A549 (cell line): ENCODE results near the gene SF3B5. TPM values are rescaled to one million over a fixed set of nuclear protein-coding genes. Genes with fewer than 3 reads are reported as not detected.

Source experiments
- ATAC-seq, 2 experiments: fragments of 200-7000 bp in 1 of 2; fragments of >200 bp in 1 of 2; cut with Nextera tagmentation in 1 of 2; cut with Tn5 transposase in 1 of 2; 3 replicates each; pipeline versions ENCODE4 v1.8.0 to v1.9.1; 2018 to 2020; ENCODE audit warnings: mild to moderate bottlenecking in 1 of 2, moderate library complexity in 1 of 2
- CTCF ChIA-PET: fragments of 300-600 bp; sonication (Branson Sonifier 250); formaldehyde crosslinking; extraction: SDS; loops from one replicate; lab custom pipeline; 2021; ENCODE audit warnings: antibody characterized with exemption, inconsistent platforms; lab: Yijun Ruan, JAX
- POLR2A ChIA-PET: fragments of 350-600 bp; formaldehyde crosslinking; extraction: SDS; loops from one replicate; lab custom pipeline; 2021; ENCODE audit warnings: antibody characterized with exemption, inconsistent platforms; lab: Yijun Ruan, JAX
- DNase-seq, 2 experiments: peaks; one replicate each; pipeline versions ENCODE4 v3.0.0 to v3.0.0-alpha.2; 2011 to 2016; ENCODE audit warnings: low read depth in 1 of 2, low spot score in 1 of 2
- FAIRE-seq: peaks from 2 replicates; lab custom pipeline; 2011; peaks lifted over from hg19 to GRCh38; lab: Jason Lieb, UNC
- H3K27ac ChIP-seq, 2 experiments: fragments of >200 bp; sonication (Bioruptor Twin); formaldehyde crosslinking; 3 replicates each; pipeline ENCODE4 v1.5.1; 2016 to 2017
- H3K4me1 ChIP-seq: fragments of >200 bp; sonication (Bioruptor Twin); formaldehyde crosslinking; 3 replicates; pipeline ENCODE4 v1.6.1; 2016
- H3K4me2 ChIP-seq: fragments of >200 bp; sonication (Bioruptor Twin); formaldehyde crosslinking; 3 replicates; pipeline ENCODE4 v1.6.1; 2016
- H3K4me3 ChIP-seq: fragments of >200 bp; sonication (Bioruptor Twin); formaldehyde crosslinking; 3 replicates; pipeline ENCODE4 v1.5.1; 2016
- H3K9me3 ChIP-seq: fragments of >200 bp; sonication (Bioruptor Twin); formaldehyde crosslinking; 3 replicates; pipeline ENCODE4 v1.6.1; 2016
- CEBPB ChIP-seq, 2 experiments: fragments of >200 bp in 1 of 2; sonication (Bioruptor Twin) in 1 of 2; formaldehyde crosslinking in 1 of 2; IDR thresholded peaks; 2 replicates each; pipeline ENCODE4 v1.6.1; 2012 to 2016
- CHD2 ChIP-seq: fragments of 150-350 bp; IDR thresholded peaks from 2 replicates; pipeline ENCODE4 v1.6.1; 2014; ENCODE audit warnings: low read length; ENCODE audit not compliant: partially characterized antibody
- CHD4 ChIP-seq: fragments of 200-600 bp; sonication (generic); IDR thresholded peaks from 2 replicates; pipeline ENCODE4 v1.6.1; 2016; ENCODE audit warnings: antibody characterized with exemption, mild to moderate bottlenecking, borderline replicate concordance
- EHMT2 ChIP-seq: fragments of 200-600 bp; sonication (generic); IDR thresholded peaks from 2 replicates; pipeline ENCODE4 v1.6.1; 2016; ENCODE audit warnings: antibody characterized with exemption, low read depth, mild to moderate bottlenecking, moderate library complexity
- GATA3 ChIP-seq: IDR thresholded peaks from 2 replicates; pipeline ENCODE4 v1.6.1; 2012; ENCODE audit warnings: borderline replicate concordance
- HDAC2 ChIP-seq: fragments of 200-600 bp; sonication (generic); IDR thresholded peaks from 2 replicates; pipeline ENCODE4 v1.6.1; 2016
- HOXA7 ChIP-seq: fragments of 250-450 bp; sonication (Bioruptor Pico); IDR thresholded peaks from 2 replicates; pipeline ENCODE4 v1.5.0; 2020; ENCODE audit warnings: mild to moderate bottlenecking, moderate library complexity
- HOXB13 ChIP-seq: fragments of 250-450 bp; sonication (Bioruptor Pico); IDR thresholded peaks from 2 replicates; pipeline ENCODE4 v1.5.0; 2020; ENCODE audit warnings: low read depth, mild to moderate bottlenecking, moderate library complexity
- JUNB ChIP-seq: fragments of >200 bp; sonication (Bioruptor Twin); formaldehyde crosslinking; IDR thresholded peaks from 2 replicates; pipeline ENCODE4 v1.6.1; 2016
- MYC ChIP-seq: IDR thresholded peaks from 2 replicates; pipeline ENCODE4 v1.6.1; 2012; ENCODE audit warnings: mild to moderate bottlenecking, inconsistent platforms, low read length, improper control_type of control experiment, borderline replicate concordance
- NFE2L2 ChIP-seq: fragments of 150-350 bp; conservative IDR thresholded peaks from 2 replicates; pipeline ENCODE4 v1.6.1; 2014; ENCODE audit warnings: low read length
- NPAS2 ChIP-seq: fragments of 250-450 bp; sonication (Bioruptor Pico); IDR thresholded peaks from 2 replicates; pipeline ENCODE4 v1.8.0; 2022; ENCODE audit warnings: mild to moderate bottlenecking, moderate library complexity, borderline replicate concordance
- NR3C1 ChIP-seq: fragments of >200 bp; sonication (Bioruptor Twin); formaldehyde crosslinking; IDR thresholded peaks from 3 replicates; pipeline ENCODE4 v1.6.1; 2017
- PHF8 ChIP-seq: fragments of 200-600 bp; sonication (generic); IDR thresholded peaks from 2 replicates; pipeline ENCODE4 v1.6.1; 2016; ENCODE audit warnings: low read depth, mild to moderate bottlenecking, antibody characterized with exemption, moderate library complexity, borderline replicate concordance
- POLR2A ChIP-seq: IDR thresholded peaks from 2 replicates; pipeline ENCODE4 v1.6.1; 2012; ENCODE audit warnings: mild to moderate bottlenecking, low read length
- POLR2AphosphoS2 ChIP-seq: conservative IDR thresholded peaks from 2 replicates; pipeline ENCODE4 v1.6.1; 2012; ENCODE audit warnings: low read length, improper control_type of control experiment, inconsistent platforms
- RAD21 ChIP-seq, 2 experiments: fragments of >200 bp in 1 of 2; sonication (Bioruptor Twin) in 1 of 2; formaldehyde crosslinking in 1 of 2; IDR thresholded peaks in 1 of 2; conservative IDR thresholded peaks in 1 of 2; 2 replicates in 1 of 2; 3 replicates in 1 of 2; pipeline ENCODE4 v1.6.1; 2012 to 2018; ENCODE audit warnings: inconsistent platforms in 1 of 2
- RFX5 ChIP-seq: fragments of 450-650 bp; IDR thresholded peaks from 2 replicates; pipeline ENCODE4 v1.7.1; 2014; ENCODE audit warnings: antibody characterized with exemption, mild to moderate bottlenecking, moderate library complexity
- SMC3 ChIP-seq: fragments of >200 bp; sonication (Bioruptor Twin); formaldehyde crosslinking; IDR thresholded peaks from 3 replicates; pipeline ENCODE4 v1.6.1; 2018; ENCODE audit warnings: inconsistent platforms
- SREBF2 ChIP-seq: fragments of 450-650 bp; IDR thresholded peaks from 2 replicates; pipeline ENCODE4 v1.6.1; 2014; ENCODE audit warnings: mild to moderate bottlenecking, moderate library complexity
- ZFP36 ChIP-seq: fragments of 450-650 bp; IDR thresholded peaks from 2 replicates; pipeline ENCODE4 v1.6.1; 2014; ENCODE audit warnings: borderline replicate concordance; ENCODE audit not compliant: partially characterized antibody
- ZNF302 ChIP-seq: fragments of 250-450 bp; sonication (Bioruptor Pico); IDR thresholded peaks from 2 replicates; pipeline ENCODE4 v1.9.0; 2021; ENCODE audit warnings: inconsistent platforms, mild to moderate bottlenecking, moderate library complexity
- ZSCAN20 ChIP-seq: fragments of 250-450 bp; sonication (Bioruptor Pico); IDR thresholded peaks from 2 replicates; pipeline ENCODE4 v1.8.0; 2022; ENCODE audit warnings: mild to moderate bottlenecking, moderate library complexity
- WGBS: methylation state at CpG from one replicate; pipeline ENCODE4 v1.1.6; 2017; ENCODE audit errors: missing lambda C conversion rate; 5-methylcytosine and 5-hydroxymethylcytosine counted together
- polyA plus RNA-seq, 4 experiments: library from polyadenylated mRNA; depleted of rRNA in 3 of 4; stranded (reverse); fragments of >200 nt; fragmentation: RNase III in 1 of 4; extraction: RNeasy Plus Mini Kit Qiagen cat#74134 plus additional on column Dnase treatment in 1 of 4; gene quantifications; 2 replicates in 3 of 4; 3 replicates in 1 of 4; pipeline ENCODE4 v1.2.3, GENCODE V29; 2011 to 2017
- TF ChIP-seq, protein P1 (sequence below): fragments of >200 bp; sonication (Bioruptor Twin); formaldehyde crosslinking; IDR thresholded peaks from 2 replicates; pipeline ENCODE4 v1.6.1; 2016
- TF ChIP-seq, protein P2 (sequence below): IDR thresholded peaks from 2 replicates; pipeline ENCODE4 v1.6.1; 2012; ENCODE audit warnings: low read depth, borderline replicate concordance
- TF ChIP-seq, protein P3 (sequence below): fragments of 250-450 bp; sonication (Bioruptor Pico); IDR thresholded peaks from 2 replicates; pipeline ENCODE4 v1.5.0; 2021; ENCODE audit warnings: mild to moderate bottlenecking, moderate library complexity, borderline replicate concordance
- TF ChIP-seq, protein P4 (sequence below): fragments of 450-650 bp; IDR thresholded peaks from 2 replicates; pipeline ENCODE4 v1.6.1; 2014; ENCODE audit warnings: antibody characterized with exemption
- TF ChIP-seq, protein P5 (sequence below): fragments of >200 bp; sonication (Bioruptor Twin); formaldehyde crosslinking; IDR thresholded peaks from 3 replicates; pipeline ENCODE4 v1.5.1; 2016
- TF ChIP-seq, protein P6 (sequence below): IDR thresholded peaks from 2 replicates; pipeline ENCODE4 v1.6.1; 2012

SF3B5 gene
- polyA plus RNA-seq, 2 of the 4 experiments (the other 2 are of a cell fraction): 159 to 164 TPM

DNA sequence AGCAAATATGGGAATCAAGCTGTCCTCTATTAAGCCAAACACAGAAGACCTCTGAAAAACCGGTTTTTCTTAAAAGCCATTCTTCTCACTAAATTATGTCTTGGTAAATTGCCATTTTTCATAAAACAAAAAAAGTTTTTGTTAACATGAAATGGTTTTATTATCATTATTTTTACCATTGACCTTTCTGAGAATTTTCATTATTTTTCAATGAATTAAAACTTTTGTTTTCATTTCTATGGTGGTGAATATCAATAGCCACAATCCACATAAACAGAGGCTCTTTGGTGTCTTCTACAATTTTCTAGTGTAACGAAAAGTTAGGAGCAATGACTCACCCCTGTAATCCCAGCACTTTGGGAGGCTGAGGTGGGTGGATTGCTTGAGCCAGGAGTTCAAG, 2.1 kb downstream of the SF3B5 start (continued):
- TF ChIP-seq, protein P1, sequence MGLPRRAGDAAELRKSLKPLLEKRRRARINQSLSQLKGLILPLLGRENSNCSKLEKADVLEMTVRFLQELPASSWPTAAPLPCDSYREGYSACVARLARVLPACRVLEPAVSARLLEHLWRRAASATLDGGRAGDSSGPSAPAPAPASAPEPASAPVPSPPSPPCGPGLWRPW: no peak
- TF ChIP-seq, protein P2, sequence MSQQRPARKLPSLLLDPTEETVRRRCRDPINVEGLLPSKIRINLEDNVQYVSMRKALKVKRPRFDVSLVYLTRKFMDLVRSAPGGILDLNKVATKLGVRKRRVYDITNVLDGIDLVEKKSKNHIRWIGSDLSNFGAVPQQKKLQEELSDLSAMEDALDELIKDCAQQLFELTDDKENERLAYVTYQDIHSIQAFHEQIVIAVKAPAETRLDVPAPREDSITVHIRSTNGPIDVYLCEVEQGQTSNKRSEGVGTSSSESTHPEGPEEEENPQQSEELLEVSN: no peak
- no peak for TF ChIP-seq ZSCAN20 (CRISPR knock-in tag)

DNA sequence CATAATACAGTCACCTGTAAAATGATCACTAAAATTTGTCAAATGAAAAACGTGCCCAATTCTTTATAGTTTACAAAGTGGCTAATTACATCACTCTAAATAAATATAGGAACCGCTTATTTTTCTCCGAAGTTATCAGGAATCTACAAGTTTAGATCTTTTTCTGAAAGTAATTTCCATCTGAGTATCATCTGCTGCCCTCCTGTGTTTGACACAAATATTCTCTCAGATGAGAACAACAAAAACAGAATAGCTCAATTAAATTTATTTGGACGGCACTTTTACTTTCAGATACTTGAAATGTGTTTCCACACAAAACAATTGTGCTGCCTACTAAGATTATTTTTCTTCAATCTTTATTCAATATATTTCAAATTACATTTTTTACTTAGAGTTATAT, 5.0 kb downstream of the SF3B5 start:
- no peak for ATAC-seq
- TF ChIP-seq, protein P3, sequence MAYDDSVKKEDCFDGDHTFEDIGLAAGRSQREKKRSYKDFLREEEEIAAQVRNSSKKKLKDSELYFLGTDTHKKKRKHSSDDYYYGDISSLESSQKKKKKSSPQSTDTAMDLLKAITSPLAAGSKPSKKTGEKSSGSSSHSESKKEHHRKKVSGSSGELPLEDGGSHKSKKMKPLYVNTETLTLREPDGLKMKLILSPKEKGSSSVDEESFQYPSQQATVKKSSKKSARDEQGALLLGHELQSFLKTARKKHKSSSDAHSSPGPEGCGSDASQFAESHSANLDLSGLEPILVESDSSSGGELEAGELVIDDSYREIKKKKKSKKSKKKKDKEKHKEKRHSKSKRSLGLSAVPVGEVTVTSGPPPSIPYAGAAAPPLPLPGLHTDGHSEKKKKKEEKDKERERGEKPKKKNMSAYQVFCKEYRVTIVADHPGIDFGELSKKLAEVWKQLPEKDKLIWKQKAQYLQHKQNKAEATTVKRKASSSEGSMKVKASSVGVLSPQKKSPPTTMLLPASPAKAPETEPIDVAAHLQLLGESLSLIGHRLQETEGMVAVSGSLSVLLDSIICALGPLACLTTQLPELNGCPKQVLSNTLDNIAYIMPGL (CRISPR knock-in tag): no peak
- TF ChIP-seq PHF8: no peak
- TF ChIP-seq NFE2L2: no peak
- TF ChIP-seq, protein P4, sequence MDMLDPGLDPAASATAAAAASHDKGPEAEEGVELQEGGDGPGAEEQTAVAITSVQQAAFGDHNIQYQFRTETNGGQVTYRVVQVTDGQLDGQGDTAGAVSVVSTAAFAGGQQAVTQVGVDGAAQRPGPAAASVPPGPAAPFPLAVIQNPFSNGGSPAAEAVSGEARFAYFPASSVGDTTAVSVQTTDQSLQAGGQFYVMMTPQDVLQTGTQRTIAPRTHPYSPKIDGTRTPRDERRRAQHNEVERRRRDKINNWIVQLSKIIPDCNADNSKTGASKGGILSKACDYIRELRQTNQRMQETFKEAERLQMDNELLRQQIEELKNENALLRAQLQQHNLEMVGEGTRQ: no peak
- no peak for TF ChIP-seq ZSCAN20 (CRISPR knock-in tag)
- no peak for TF ChIP-seq CEBPB (IDR thresholded peaks at IDR 0.05)
- no peak for TF ChIP-seq POLR2A
- TF ChIP-seq, protein P5, sequence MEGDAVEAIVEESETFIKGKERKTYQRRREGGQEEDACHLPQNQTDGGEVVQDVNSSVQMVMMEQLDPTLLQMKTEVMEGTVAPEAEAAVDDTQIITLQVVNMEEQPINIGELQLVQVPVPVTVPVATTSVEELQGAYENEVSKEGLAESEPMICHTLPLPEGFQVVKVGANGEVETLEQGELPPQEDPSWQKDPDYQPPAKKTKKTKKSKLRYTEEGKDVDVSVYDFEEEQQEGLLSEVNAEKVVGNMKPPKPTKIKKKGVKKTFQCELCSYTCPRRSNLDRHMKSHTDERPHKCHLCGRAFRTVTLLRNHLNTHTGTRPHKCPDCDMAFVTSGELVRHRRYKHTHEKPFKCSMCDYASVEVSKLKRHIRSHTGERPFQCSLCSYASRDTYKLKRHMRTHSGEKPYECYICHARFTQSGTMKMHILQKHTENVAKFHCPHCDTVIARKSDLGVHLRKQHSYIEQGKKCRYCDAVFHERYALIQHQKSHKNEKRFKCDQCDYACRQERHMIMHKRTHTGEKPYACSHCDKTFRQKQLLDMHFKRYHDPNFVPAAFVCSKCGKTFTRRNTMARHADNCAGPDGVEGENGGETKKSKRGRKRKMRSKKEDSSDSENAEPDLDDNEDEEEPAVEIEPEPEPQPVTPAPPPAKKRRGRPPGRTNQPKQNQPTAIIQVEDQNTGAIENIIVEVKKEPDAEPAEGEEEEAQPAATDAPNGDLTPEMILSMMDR: 0 out of 3 replicates have a peak, but pooled peaks have one; percentile 16
- TF ChIP-seq NR3C1: no peak
- TF ChIP-seq, protein P6, sequence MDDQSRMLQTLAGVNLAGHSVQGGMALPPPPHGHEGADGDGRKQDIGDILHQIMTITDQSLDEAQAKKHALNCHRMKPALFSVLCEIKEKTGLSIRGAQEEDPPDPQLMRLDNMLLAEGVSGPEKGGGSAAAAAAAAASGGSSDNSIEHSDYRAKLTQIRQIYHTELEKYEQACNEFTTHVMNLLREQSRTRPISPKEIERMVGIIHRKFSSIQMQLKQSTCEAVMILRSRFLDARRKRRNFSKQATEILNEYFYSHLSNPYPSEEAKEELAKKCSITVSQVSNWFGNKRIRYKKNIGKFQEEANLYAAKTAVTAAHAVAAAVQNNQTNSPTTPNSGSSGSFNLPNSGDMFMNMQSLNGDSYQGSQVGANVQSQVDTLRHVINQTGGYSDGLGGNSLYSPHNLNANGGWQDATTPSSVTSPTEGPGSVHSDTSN: no peak
- TF ChIP-seq RAD21 (conservative IDR thresholded peaks at IDR 0.05 in 1 of 2, IDR thresholded peaks at IDR 0.05 in 1 of 2): peak in 1 of 2 experiments; percentile 15; a peak in 1 of 5 replicates
- no peak for TF ChIP-seq NPAS2 (CRISPR knock-in tag)
- no peak for TF ChIP-seq GATA3
- no peak for TF ChIP-seq EHMT2
- TF ChIP-seq HDAC2: no peak
- ChIA-PET CTCF (no interaction called here), POLR2A (no interaction called here)
- Histone ChIP-seq H3K4me2 (no peak overlapping the region), H3K9me3 (no peaks in the 10 kb centered on the region), H3K27ac (no peak overlapping the region), H3K4me1 (peaks cover 10% of the 10 kb centered on the region; the same call in 1 of the 3 replicates), H3K4me3 (no peak overlapping the region)
- 40% methylated on average over 4 of the region's 4 CpGs for whole genome bisulfite sequencing
- FAIRE-seq: no peak
- DNase-seq: no peak

DNA sequence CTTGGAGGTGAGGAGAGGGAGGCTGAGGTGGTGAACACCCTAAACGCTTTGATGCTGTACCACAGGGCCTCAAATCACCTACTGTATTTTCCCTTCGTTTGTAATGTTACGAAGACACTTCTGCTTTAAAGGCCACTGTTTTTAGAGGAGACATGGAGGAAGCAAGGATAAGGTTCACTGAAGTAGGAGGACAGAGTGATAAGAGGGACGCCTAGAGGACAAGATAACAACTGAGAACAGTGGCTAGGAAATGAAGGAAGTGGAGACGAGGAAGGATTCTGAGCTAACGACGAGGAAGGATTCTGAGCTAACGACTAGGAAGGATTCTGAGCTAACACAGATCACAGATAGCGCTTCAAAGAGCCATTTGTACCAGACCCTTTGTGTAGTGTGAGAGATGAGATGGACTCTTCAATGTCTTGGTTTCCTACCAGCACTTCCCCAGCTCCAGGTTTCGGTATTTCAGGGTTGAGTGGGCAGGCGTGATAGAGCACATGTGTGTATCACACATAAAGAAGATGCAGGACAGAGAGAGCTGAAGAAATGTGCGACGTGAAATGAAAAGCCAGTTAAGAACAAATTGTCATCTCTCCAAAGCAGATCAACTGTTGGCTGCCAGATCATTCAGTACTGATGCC, 7.5 kb downstream of the SF3B5 start:
- no peak for FAIRE-seq
- H3K4me3 ChIP-seq: no peak overlapping the region
- POLR2A ChIA-PET: no interaction called here
- H3K4me2 ChIP-seq: no peak overlapping the region
- no peak for ATAC-seq
- H3K9me3 ChIP-seq: no peaks in the 10 kb centered on the region
- WGBS: 75% methylated on average over 13 of the region's 13 CpGs
- CTCF ChIA-PET: no interaction called here
- H3K27ac ChIP-seq: no peak overlapping the region
- no peak for DNase-seq
- H3K4me1 ChIP-seq: no peaks in the 10 kb centered on the region
- no peak for TF ChIP-seq CHD4
- TF ChIP-seq ZFP36: no peak
- no peak for TF ChIP-seq HOXA7 (CRISPR knock-in tag)
- TF ChIP-seq SMC3: no peak
- TF ChIP-seq ZNF302 (CRISPR knock-in tag): no peak
- TF ChIP-seq HOXB13 (CRISPR knock-in tag): no peak
- no peak for TF ChIP-seq MYC
- TF ChIP-seq SREBF2: no peak
- TF ChIP-seq CHD2: no peak
- TF ChIP-seq, protein P6: no peak
- TF ChIP-seq POLR2AphosphoS2: no peak
- no peak for TF ChIP-seq NFE2L2
- TF ChIP-seq RFX5: no peak
- no peak for TF ChIP-seq JUNB
